Measurements from ENCODE around the gene SLC29A3.

SLC29A3 gene

DNA sequence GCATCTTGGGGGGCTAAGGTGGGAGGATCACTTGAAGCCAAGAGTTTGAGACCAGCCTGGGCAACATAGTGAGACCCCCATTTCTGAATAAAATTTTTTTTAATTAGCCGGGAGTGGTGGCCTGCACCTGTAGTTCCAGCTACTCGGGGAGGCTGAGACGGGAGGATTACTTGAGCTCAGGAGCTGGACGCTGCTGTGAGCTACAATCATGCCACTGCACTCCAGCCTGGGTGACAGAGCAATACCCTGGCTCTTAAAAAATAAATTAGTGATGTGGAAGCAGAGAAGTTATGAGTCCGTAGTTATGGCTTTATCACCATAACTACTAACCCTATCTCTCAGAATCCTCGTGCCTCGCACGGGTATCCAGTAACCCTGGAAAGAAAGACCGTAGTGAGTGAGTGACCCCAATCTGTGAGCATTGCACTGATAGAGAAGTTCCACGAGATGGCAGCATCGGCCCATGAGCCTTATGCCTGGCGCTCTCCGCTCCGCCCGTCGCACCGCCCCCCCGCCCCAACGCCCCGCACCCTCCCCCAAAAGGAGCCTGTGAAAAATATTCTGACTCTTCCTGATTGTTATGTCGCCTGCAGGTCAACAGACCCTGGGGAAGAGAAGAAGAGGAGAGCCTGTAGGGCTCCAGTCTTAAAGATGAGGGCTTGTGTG, 4.9 kb upstream of the SLC29A3 start:
- H3K4me1 ChIP-seq (ENCODE audit: control insufficient read depth in 2 of 2, insufficient read depth in 1 of 2, low read depth in 1 of 2, low read length in 2 of 2), result peaks cover 0 to 7% of the 10 kb centered on the region in 2 donors
- H4K8ac ChIP-seq (ENCODE audit: low read depth, low read length), result no peak overlapping the region
- H3K79me1 ChIP-seq (ENCODE audit: low read depth, low read length), result no peaks in the 10 kb centered on the region
- no peak overlapping the region for H3K18ac ChIP-seq (ENCODE audit: low read length)
- peak overlapping the region; percentile 89 for H2AFZ ChIP-seq (ENCODE audit: low read length)
- no peak overlapping the region for H3K4ac ChIP-seq (ENCODE audit: low read length)
- no peak overlapping the region for H2BK15ac ChIP-seq (ENCODE audit: low read length)
- no peak overlapping the region for H3K4me3 ChIP-seq (ENCODE audit: low read length in 2 of 2)
- WGBS, 2 donors (ENCODE audit: extremely low coverage in 2 of 2, insufficient read length in 2 of 2, insufficient replicate concordance in 1 of 2), result no CpG with 5 or more reads among the region's 21 CpGs
- no peak overlapping the region for H2BK5ac ChIP-seq (ENCODE audit: low read length)
- H3K4me2 ChIP-seq (ENCODE audit: insufficient read depth, low read length, poor library complexity, severe bottlenecking), result peak overlapping the region; percentile 43
- H3K9me3 ChIP-seq (replicated peaks in 1 of 2; ENCODE audit: control insufficient read depth in 2 of 2, insufficient read depth in 1 of 2, low read depth in 1 of 2, low read length in 2 of 2), result no peaks in the 10 kb centered on the region
- no peak overlapping the region for H4K91ac ChIP-seq (ENCODE audit: low read depth, low read length, poor library complexity)
- H2BK12ac ChIP-seq (ENCODE audit: low read length), result no peak overlapping the region
- no peak overlapping the region for H3K9ac ChIP-seq (ENCODE audit: low read depth, low read length, poor library complexity)
- no peak overlapping the region for H3K27ac ChIP-seq (replicated peaks; ENCODE audit: low read length)
- peak; percentile 48 for DNase-seq (ENCODE audit: low spot score)
- no peak overlapping the region for H3K14ac ChIP-seq (ENCODE audit: low read length)
- no peak overlapping the region for H3K23ac ChIP-seq (ENCODE audit: low read depth, low read length, poor library complexity)
- no peaks in the 10 kb centered on the region for H3K36me3 ChIP-seq (replicated peaks in 1 of 2; ENCODE audit: control insufficient read depth in 2 of 2, insufficient read depth in 2 of 2, low read length in 2 of 2)
- peaks cover 0 to 32% (median 0%) of the 10 kb centered on the region in 3 experiments for H3K27me3 ChIP-seq (ENCODE audit: control insufficient read depth in 3 of 3, insufficient read depth in 3 of 3, low read depth in 1 of 3, low read length in 3 of 3)
- no peak overlapping the region for H2AK5ac ChIP-seq (ENCODE audit: low read depth, low read length)
- H2BK120ac ChIP-seq (ENCODE audit: low read depth, low read length), result no peak overlapping the region

DNA sequence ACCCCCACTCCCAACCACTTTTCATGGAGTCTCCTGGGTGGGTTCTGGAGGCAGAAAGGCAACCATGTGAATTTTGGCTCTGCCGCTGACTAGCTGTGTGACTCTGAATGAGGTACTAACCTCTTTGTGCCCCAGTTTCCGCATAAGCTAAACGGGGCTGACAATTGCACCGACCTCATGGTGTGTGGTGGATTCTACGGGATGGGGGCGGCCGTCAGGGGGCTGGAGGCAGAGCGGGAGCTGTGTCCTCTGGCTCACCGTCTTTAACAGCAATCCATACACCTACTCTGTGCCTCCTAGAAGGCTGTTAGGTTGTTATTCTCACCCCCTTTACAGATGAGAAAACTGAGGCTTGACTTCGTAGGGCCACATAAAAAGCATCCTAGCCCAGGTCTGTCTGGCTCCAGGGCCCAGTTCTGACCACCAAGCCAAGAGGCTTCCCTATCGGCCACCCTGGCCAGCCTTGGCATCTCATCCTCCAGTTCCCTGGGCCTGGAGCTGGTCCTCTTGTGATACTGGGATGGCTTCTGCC, 4.3 kb upstream of the SLC29A3 start:
- H2BK120ac ChIP-seq (ENCODE audit: low read depth, low read length), result no peak overlapping the region
- no peak overlapping the region for H3K4ac ChIP-seq (ENCODE audit: low read length)
- WGBS, 2 donors (ENCODE audit: extremely low coverage in 2 of 2, insufficient read length in 2 of 2, insufficient replicate concordance in 1 of 2), result no CpG with 5 or more reads among the region's 11 CpGs
- H2BK5ac ChIP-seq (ENCODE audit: low read length), result no peak overlapping the region
- H2AK5ac ChIP-seq (ENCODE audit: low read depth, low read length), result no peak overlapping the region
- H3K4me1 ChIP-seq (ENCODE audit: control insufficient read depth in 2 of 2, insufficient read depth in 1 of 2, low read depth in 1 of 2, low read length in 2 of 2), result peaks cover 2 to 9% of the 10 kb centered on the region in 2 donors
- H3K23ac ChIP-seq (ENCODE audit: low read depth, low read length, poor library complexity), result no peak overlapping the region
- no peak overlapping the region for H3K9ac ChIP-seq (ENCODE audit: low read depth, low read length, poor library complexity)
- no peak overlapping the region for H3K4me3 ChIP-seq (ENCODE audit: low read length in 2 of 2)
- peaks cover 0 to 32% (median 0%) of the 10 kb centered on the region in 3 experiments for H3K27me3 ChIP-seq (ENCODE audit: control insufficient read depth in 3 of 3, insufficient read depth in 3 of 3, low read depth in 1 of 3, low read length in 3 of 3)
- peak overlapping the region; percentile 89 for H2AFZ ChIP-seq (ENCODE audit: low read length)
- peak overlapping the region; percentile 19 for H4K91ac ChIP-seq (ENCODE audit: low read depth, low read length, poor library complexity)
- no peak overlapping the region for H3K27ac ChIP-seq (replicated peaks; ENCODE audit: low read length)
- peak overlapping the region; percentile 69 for H3K18ac ChIP-seq (ENCODE audit: low read length)
- H2BK12ac ChIP-seq (ENCODE audit: low read length), result no peak overlapping the region
- H3K79me1 ChIP-seq (ENCODE audit: low read depth, low read length), result no peaks in the 10 kb centered on the region
- H2BK15ac ChIP-seq (ENCODE audit: low read length), result no peak overlapping the region
- no peaks in the 10 kb centered on the region for H3K36me3 ChIP-seq (replicated peaks in 1 of 2; ENCODE audit: control insufficient read depth in 2 of 2, insufficient read depth in 2 of 2, low read length in 2 of 2)
- no peak overlapping the region for H4K8ac ChIP-seq (ENCODE audit: low read depth, low read length)
- DNase-seq (ENCODE audit: low spot score), result no peak
- H3K14ac ChIP-seq (ENCODE audit: low read length), result no peak overlapping the region
- H3K9me3 ChIP-seq (replicated peaks in 1 of 2; ENCODE audit: control insufficient read depth in 2 of 2, insufficient read depth in 1 of 2, low read depth in 1 of 2, low read length in 2 of 2), result no peaks in the 10 kb centered on the region
- H3K4me2 ChIP-seq (ENCODE audit: insufficient read depth, low read length, poor library complexity, severe bottlenecking), result peak overlapping the region; percentile 43

DNA sequence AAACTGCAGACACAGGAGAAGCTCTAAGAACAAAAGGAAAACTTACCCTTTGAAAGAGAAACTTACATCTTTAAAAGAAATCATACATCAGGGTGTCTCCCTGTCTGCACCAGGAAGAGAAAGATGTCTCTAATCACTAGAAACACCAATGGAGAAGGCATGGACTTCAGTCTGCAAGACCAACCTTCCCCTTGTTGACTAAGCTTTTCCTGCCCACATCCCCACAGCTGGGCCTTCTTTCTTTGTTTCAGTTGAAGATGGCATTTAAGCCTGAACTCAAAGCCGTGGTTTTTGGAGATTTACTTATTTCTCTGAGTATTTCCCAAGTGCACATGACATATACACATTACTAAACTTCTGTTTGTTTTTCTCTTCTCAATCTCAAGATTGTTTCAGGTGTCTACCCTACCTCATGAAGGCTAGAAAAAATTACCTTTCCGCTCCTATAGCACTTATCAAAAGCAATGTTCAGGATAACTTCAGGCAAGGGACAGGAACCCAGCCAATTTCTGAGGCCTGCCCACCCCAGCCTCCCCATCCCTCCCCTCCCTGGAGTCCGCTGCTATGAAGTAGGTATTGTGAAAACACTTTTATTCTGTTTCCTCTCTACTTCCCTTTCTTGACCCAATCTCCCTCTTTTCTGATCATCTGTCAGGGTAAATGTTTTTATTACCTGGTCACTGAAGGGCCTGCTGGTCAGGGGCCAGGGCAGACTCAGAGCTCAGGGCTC, 2.8 kb upstream of the SLC29A3 start:
- H3K14ac ChIP-seq (ENCODE audit: low read length), result no peak overlapping the region
- H2BK120ac ChIP-seq (ENCODE audit: low read depth, low read length), result no peak overlapping the region
- no peaks in the 10 kb centered on the region for H3K36me3 ChIP-seq (replicated peaks in 1 of 2; ENCODE audit: control insufficient read depth in 2 of 2, insufficient read depth in 2 of 2, low read length in 2 of 2)

DNA sequence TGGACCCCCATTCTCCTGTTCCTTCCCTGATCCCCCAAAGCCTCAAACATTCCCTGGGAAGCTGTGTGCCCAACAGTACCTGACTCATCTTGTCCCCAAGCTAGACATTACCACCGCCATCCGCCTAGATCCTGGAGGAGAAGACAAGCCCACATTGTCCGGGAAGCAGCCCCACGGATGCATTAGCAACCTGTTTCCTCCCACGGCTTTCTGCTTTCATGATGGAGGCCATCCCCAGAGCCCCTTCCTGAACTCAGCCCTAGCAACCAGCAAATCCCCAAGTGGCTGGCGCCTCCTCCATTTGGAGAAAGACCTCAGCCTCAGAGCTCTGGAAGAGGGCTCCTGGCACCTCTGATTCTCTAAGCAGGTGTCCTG, 2.3 kb upstream of the SLC29A3 start:
- Histone ChIP-seq H3K4me1 (ENCODE audit: control insufficient read depth in 2 of 2, insufficient read depth in 1 of 2, low read depth in 1 of 2, low read length in 2 of 2) (peaks cover 5 to 9% of the 10 kb centered on the region in 2 donors), H2BK5ac (ENCODE audit: low read length) (no peak overlapping the region), H3K9me3 (replicated peaks in 1 of 2; ENCODE audit: control insufficient read depth in 2 of 2, insufficient read depth in 1 of 2, low read depth in 1 of 2, low read length in 2 of 2) (no peaks in the 10 kb centered on the region), H3K4ac (ENCODE audit: low read length) (no peak overlapping the region), H2BK15ac (ENCODE audit: low read length) (no peak overlapping the region), H2AK5ac (ENCODE audit: low read depth, low read length) (no peak overlapping the region), H3K27me3 (ENCODE audit: control insufficient read depth in 3 of 3, insufficient read depth in 3 of 3, low read depth in 1 of 3, low read length in 3 of 3) (peaks cover 0 to 22% (median 0%) of the 10 kb centered on the region in 3 experiments), H3K4me3 (ENCODE audit: low read length in 2 of 2) (no peak overlapping the region), H4K8ac (ENCODE audit: low read depth, low read length) (no peak overlapping the region), H3K23ac (ENCODE audit: low read depth, low read length, poor library complexity) (no peak overlapping the region), H2BK120ac (ENCODE audit: low read depth, low read length) (no peak overlapping the region), H3K4me2 (ENCODE audit: insufficient read depth, low read length, poor library complexity, severe bottlenecking) (no peak overlapping the region), H2BK12ac (ENCODE audit: low read length) (no peak overlapping the region), H2AFZ (ENCODE audit: low read length) (peak overlapping the region; percentile 32), H3K36me3 (replicated peaks in 1 of 2; ENCODE audit: control insufficient read depth in 2 of 2, insufficient read depth in 2 of 2, low read length in 2 of 2) (no peaks in the 10 kb centered on the region), H3K79me1 (ENCODE audit: low read depth, low read length) (peaks cover 2% of the 10 kb centered on the region), H4K91ac (ENCODE audit: low read depth, low read length, poor library complexity) (no peak overlapping the region), H3K18ac (ENCODE audit: low read length) (no peak overlapping the region), H3K9ac (ENCODE audit: low read depth, low read length, poor library complexity) (no peak overlapping the region), H3K27ac (replicated peaks; ENCODE audit: low read length) (no peak overlapping the region), H3K14ac (ENCODE audit: low read length) (no peak overlapping the region)
- DNase-seq (ENCODE audit: low spot score), result no peak
- no CpG with 5 or more reads among the region's 6 CpGs for WGBS, 2 donors (ENCODE audit: extremely low coverage in 2 of 2, insufficient read length in 2 of 2, insufficient replicate concordance in 1 of 2)

More for the DNA sequence above, 2.8 kb upstream of the SLC29A3 start:
- no peak overlapping the region for H3K4me2 ChIP-seq (ENCODE audit: insufficient read depth, low read length, poor library complexity, severe bottlenecking)
- no peak overlapping the region for H3K23ac ChIP-seq (ENCODE audit: low read depth, low read length, poor library complexity)
- H3K79me1 ChIP-seq (ENCODE audit: low read depth, low read length), result peaks cover 2% of the 10 kb centered on the region
- H4K8ac ChIP-seq (ENCODE audit: low read depth, low read length), result no peak overlapping the region
- no peak overlapping the region for H2BK15ac ChIP-seq (ENCODE audit: low read length)
- no CpG with 5 or more reads among the region's 3 CpGs for WGBS, 2 donors (ENCODE audit: extremely low coverage in 2 of 2, insufficient read length in 2 of 2, insufficient replicate concordance in 1 of 2)
- H4K91ac ChIP-seq (ENCODE audit: low read depth, low read length, poor library complexity), result no peak overlapping the region
- H3K27me3 ChIP-seq (ENCODE audit: control insufficient read depth in 3 of 3, insufficient read depth in 3 of 3, low read depth in 1 of 3, low read length in 3 of 3), result peaks cover 0 to 22% (median 0%) of the 10 kb centered on the region in 3 experiments
- no peak overlapping the region for H2BK12ac ChIP-seq (ENCODE audit: low read length)
- H3K18ac ChIP-seq (ENCODE audit: low read length), result no peak overlapping the region
- no peak overlapping the region for H2BK5ac ChIP-seq (ENCODE audit: low read length)
- no peak overlapping the region for H3K27ac ChIP-seq (replicated peaks; ENCODE audit: low read length)
- H2AK5ac ChIP-seq (ENCODE audit: low read depth, low read length), result no peak overlapping the region
- no peak overlapping the region for H3K9ac ChIP-seq (ENCODE audit: low read depth, low read length, poor library complexity)
- no peak overlapping the region for H3K4me3 ChIP-seq (ENCODE audit: low read length in 2 of 2)
- DNase-seq (ENCODE audit: low spot score), result no peak
- H3K9me3 ChIP-seq (replicated peaks in 1 of 2; ENCODE audit: control insufficient read depth in 2 of 2, insufficient read depth in 1 of 2, low read depth in 1 of 2, low read length in 2 of 2), result no peaks in the 10 kb centered on the region
- H3K4ac ChIP-seq (ENCODE audit: low read length), result no peak overlapping the region
- H3K4me1 ChIP-seq (ENCODE audit: control insufficient read depth in 2 of 2, insufficient read depth in 1 of 2, low read depth in 1 of 2, low read length in 2 of 2), result peaks cover 5 to 9% of the 10 kb centered on the region in 2 donors
- no peak overlapping the region for H2AFZ ChIP-seq (ENCODE audit: low read length)
